Peyer's patch (tissue), 4 donors: ENCODE results near the gene KCNN4. TPM values are rescaled to one million over a fixed set of nuclear protein-coding genes. Genes with fewer than 3 reads are reported as not detected.
A peak's percentile ranks its signal among the peaks of the same experiment; 100 is the strongest.

ENCODE experiments used
- DNase-seq, 3 donors: peaks; one replicate each; pipeline ENCODE4 v3.0.0-alpha.2; 2017 to 2019
- H3K27ac ChIP-seq, 4 donors: fragments of 200-600 bp; sonication (generic); one replicate each; pipeline ENCODE4 v1.5.1; 2016 to 2019
- H3K27me3 ChIP-seq, 2 donors: fragments of 200-600 bp; sonication (generic); one replicate each; pipeline ENCODE4 v1.5.1; 2019
- H3K36me3 ChIP-seq, 3 donors: fragments of 200-600 bp; sonication (generic); one replicate each; pipeline ENCODE4 v1.5.1; 2016 to 2019
- H3K4me1 ChIP-seq, 4 donors: fragments of 200-600 bp; sonication (generic); one replicate each; pipeline ENCODE4 v1.5.1; 2016 to 2019
- H3K4me3 ChIP-seq, 4 donors: fragments of 200-600 bp; sonication (generic); 1 replicate in 3 of 4; 2 replicates in 1 of 4; pipeline ENCODE4 v1.5.1; 2016 to 2019; ENCODE audit warnings: mild to moderate bottlenecking in 1 of 4
- H3K9me3 ChIP-seq, 4 donors: fragments of 200-600 bp; sonication (generic); one replicate each; pipeline ENCODE4 v1.5.1; 2016 to 2019; ENCODE audit warnings: mild to moderate bottlenecking in 1 of 4
- POLR2A ChIP-seq, 2 donors: fragments of 450-650 bp; IDR thresholded peaks; one replicate each; pipeline ENCODE4 v1.5.1; 2017; ENCODE audit warnings: antibody characterized with exemption in 2 of 2, mild to moderate bottlenecking in 2 of 2, moderate library complexity in 2 of 2
- total RNA-seq, 4 donors: library from RNA; depleted of rRNA; stranded (reverse); fragments of >200 nt; gene quantifications; one replicate each; pipeline ENCODE4 v1.1.0, GENCODE V29; 2016
- TF ChIP-seq, protein P1 (sequence below), 6 experiments: fragments of 450-650 bp in 4 of 6; fragments of 200-600 bp in 2 of 6; sonication (generic) in 1 of 6; IDR thresholded peaks; one replicate each; pipeline ENCODE4 v1.5.1; 2017 to 2019; ENCODE audit warnings: antibody characterized with exemption in 6 of 6, mild to moderate bottlenecking in 3 of 6, moderate library complexity in 1 of 6

The KCNN4 gene
- total RNA-seq, 4 donors from 2014 or later: 5.1 to 54.5 (median 33.1) TPM

DNA sequence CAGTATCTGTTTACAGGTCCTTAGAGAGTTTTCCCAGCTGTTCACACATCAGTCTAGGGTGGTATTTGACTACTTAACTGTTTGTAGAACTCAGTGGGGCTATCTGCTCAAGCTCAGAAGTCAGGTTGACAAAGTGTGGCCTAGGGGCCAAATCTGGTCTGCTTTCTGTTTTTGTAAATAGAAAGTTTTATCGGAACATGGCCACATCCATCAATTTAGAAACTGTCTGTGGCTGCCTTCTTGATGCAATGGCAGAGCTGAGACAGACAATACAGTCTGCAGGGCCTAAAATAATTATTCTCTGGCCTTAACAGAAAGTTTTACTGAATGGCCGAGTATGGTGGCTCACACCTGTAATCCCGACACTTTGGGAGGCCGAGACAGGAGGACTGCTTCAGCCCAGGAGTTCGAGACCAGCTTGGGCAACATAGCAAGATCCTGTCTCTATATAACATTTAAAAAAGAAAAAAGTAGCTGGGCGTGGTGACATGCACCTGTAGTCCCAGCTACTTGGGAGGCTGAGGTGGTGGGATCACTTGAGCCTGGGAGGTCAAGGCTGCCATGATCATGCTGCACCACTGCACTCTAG is 28.4 kb downstream of the KCNN4 start:
- no peak for TF ChIP-seq POLR2A (IDR thresholded peaks at IDR 0.05)
- TF ChIP-seq, protein P1, sequence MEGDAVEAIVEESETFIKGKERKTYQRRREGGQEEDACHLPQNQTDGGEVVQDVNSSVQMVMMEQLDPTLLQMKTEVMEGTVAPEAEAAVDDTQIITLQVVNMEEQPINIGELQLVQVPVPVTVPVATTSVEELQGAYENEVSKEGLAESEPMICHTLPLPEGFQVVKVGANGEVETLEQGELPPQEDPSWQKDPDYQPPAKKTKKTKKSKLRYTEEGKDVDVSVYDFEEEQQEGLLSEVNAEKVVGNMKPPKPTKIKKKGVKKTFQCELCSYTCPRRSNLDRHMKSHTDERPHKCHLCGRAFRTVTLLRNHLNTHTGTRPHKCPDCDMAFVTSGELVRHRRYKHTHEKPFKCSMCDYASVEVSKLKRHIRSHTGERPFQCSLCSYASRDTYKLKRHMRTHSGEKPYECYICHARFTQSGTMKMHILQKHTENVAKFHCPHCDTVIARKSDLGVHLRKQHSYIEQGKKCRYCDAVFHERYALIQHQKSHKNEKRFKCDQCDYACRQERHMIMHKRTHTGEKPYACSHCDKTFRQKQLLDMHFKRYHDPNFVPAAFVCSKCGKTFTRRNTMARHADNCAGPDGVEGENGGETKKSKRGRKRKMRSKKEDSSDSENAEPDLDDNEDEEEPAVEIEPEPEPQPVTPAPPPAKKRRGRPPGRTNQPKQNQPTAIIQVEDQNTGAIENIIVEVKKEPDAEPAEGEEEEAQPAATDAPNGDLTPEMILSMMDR (IDR thresholded peaks at IDR 0.05): no peak
- Histone ChIP-seq H3K36me3 (peaks cover 0 to 33% (median 0%) of the 10 kb centered on the region in 3 donors), H3K4me1 (peaks cover 0 to 16% (median 8%) of the 10 kb centered on the region in 4 donors), H3K9me3 (no peaks in the 10 kb centered on the region), H3K27ac (peak overlapping the region in 1 of 4 donors; percentile 96), H3K27me3 (no peaks in the 10 kb centered on the region), H3K4me3 (no peak overlapping the region)
- no peak for DNase-seq

DNA sequence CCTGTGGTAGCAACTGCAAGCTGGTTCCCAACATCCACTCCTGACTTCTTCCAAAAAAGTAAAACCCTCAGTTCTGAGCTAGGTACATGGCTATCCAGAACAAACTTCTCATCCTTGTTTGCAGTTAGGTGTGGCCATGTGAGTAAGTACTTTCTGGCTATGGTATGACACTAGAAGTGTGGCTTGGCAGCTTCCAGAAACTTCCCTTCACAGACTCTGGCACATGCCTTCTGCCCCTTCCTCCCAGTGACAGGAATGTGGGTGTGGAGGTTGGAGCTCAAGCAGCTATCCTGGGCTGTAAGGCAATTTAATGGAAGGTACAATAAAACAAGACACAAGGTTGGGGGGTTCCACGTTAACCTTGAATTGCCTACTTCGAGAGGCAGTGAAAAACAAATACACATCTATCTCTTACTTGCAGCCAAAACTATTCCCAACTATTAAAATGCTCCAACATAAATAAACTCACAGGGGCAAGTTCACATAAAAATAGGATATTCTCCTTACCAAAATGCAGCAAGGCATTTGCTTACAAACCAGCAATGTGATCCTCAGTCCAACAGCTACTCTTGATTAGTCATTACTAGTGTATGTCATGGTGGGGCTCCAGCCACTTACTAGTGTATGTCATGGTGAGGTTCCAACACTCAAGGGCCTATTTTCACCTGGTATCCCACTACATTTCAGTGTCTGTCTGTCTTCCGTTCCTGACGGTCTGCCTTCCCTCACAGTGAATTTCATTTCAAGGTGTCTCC is 29.1 kb downstream of the KCNN4 start:
- no peaks in the 10 kb centered on the region for H3K9me3 ChIP-seq
- TF ChIP-seq, protein P1 (IDR thresholded peaks at IDR 0.05): no peak
- TF ChIP-seq POLR2A (IDR thresholded peaks at IDR 0.05): no peak
- no peak overlapping the region for H3K4me3 ChIP-seq
- no peaks in the 10 kb centered on the region for H3K27me3 ChIP-seq
- H3K4me1 ChIP-seq: peaks cover 0 to 16% (median 8%) of the 10 kb centered on the region in 4 donors
- no peak overlapping the region for H3K27ac ChIP-seq
- H3K36me3 ChIP-seq: peaks cover 0 to 40% (median 0%) of the 10 kb centered on the region in 3 donors
- no peak for DNase-seq

DNA sequence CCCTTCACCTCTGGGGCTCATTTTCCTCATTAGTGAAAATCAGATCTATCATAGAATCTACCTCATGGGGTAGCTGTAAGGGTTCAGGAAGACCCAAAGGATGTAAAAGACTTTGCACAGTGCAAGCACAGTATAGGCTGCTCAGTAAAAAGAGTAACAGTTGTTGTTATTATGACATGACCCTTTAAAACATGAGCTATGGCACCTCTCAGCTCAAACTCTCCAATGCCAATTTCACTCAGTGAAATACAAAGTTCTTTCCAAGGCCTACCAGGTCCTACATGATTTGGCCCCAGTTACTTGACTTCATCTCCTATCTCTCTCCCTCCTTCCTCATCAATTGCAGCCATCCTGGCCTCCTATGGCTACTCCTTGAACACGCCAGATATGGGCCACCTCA is 30.9 kb downstream of the KCNN4 start:
- Histone ChIP-seq H3K36me3 (peaks cover 0 to 49% (median 0%) of the 10 kb centered on the region in 3 donors), H3K4me3 (no peak overlapping the region), H3K27ac (no peak overlapping the region), H3K9me3 (no peaks in the 10 kb centered on the region), H3K27me3 (no peaks in the 10 kb centered on the region), H3K4me1 (peaks cover 2 to 17% (median 8%) of the 10 kb centered on the region in 4 donors)
- DNase-seq: no peak
- no peak for TF ChIP-seq POLR2A (IDR thresholded peaks at IDR 0.05)
- TF ChIP-seq, protein P1 (IDR thresholded peaks at IDR 0.05): no peak

DNA sequence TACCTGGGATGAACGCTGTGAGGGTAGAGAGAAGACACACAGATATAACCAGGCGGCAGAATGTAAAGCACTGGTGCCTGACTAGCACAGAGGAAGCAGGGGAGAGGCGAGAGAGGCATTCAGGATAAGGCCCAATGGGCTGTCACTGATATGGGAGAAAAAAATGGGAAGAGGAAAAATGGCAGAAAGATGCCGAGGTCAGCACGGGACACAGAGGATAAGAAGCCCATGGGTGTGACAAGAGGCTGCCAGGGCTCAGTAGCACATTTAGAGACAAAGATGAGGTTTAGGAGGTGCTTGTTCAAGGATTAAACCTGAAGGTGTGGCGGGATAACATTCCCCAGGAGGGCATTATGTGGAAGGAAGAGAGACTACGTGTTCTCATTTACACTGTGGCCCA is 31.6 kb downstream of the KCNN4 start:
- Histone ChIP-seq H3K4me1 (peaks cover 2 to 20% (median 11%) of the 10 kb centered on the region in 4 donors), H3K9me3 (no peaks in the 10 kb centered on the region), H3K4me3 (no peak overlapping the region), H3K27ac (no peak overlapping the region), H3K27me3 (no peaks in the 10 kb centered on the region), H3K36me3 (peaks cover 0 to 56% (median 0%) of the 10 kb centered on the region in 3 donors)
- TF ChIP-seq, protein P1 (IDR thresholded peaks at IDR 0.05): no peak
- TF ChIP-seq POLR2A (IDR thresholded peaks at IDR 0.05): no peak
- DNase-seq: no peak

DNA sequence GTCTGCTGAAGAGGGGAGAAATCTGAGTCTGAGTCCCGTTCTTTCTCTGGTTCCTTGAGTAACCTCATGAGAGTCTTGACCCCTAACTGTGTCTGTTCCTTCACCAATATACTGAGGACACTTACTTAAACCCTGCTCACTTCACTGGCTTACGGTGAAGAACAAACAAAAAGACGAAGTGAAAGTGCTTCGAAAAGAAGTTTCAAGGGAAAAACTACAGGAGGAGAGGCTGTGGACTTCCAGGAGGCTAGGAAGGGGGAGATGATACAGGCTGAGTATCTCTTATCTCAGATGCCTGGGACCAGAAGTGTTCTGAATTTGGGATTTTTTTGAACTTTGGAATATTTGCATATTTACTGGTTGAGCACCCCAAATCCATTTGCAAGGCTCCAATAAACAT is 32.1 kb downstream of the KCNN4 start:
- no peak overlapping the region for H3K4me3 ChIP-seq
- DNase-seq: no peak
- peaks cover 2 to 16% (median 10%) of the 10 kb centered on the region in 4 donors for H3K4me1 ChIP-seq
- H3K9me3 ChIP-seq: no peaks in the 10 kb centered on the region
- peaks cover 0 to 57% (median 0%) of the 10 kb centered on the region in 3 donors for H3K36me3 ChIP-seq
- H3K27ac ChIP-seq: peak overlapping the region in 1 of 4 donors; percentile 42
- no peaks in the 10 kb centered on the region for H3K27me3 ChIP-seq
- TF ChIP-seq, protein P1 (IDR thresholded peaks at IDR 0.05): no peak
- TF ChIP-seq POLR2A (IDR thresholded peaks at IDR 0.05): no peak
